Embryonic facial prominence (tissue), 1 donor: ENCODE data around the gene YPEL3.
A peak's percentile ranks its signal among the peaks of the same experiment; 100 is the strongest.
"Not testable (repeated sequence)": the region's sequence is repeated elsewhere in the genome, so short reads cannot be mapped to it uniquely, and the experiment has no call there.

Experiments
- DNase-seq: peaks from one replicate; pipeline ENCODE4 v3.0.0-alpha.2; 2016; ENCODE audit errors: extremely low spot score

The YPEL3 gene, protein sequence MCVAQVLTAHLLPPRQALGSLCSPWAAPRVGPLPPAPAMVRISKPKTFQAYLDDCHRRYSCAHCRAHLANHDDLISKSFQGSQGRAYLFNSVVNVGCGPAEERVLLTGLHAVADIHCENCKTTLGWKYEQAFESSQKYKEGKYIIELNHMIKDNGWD

DNA sequence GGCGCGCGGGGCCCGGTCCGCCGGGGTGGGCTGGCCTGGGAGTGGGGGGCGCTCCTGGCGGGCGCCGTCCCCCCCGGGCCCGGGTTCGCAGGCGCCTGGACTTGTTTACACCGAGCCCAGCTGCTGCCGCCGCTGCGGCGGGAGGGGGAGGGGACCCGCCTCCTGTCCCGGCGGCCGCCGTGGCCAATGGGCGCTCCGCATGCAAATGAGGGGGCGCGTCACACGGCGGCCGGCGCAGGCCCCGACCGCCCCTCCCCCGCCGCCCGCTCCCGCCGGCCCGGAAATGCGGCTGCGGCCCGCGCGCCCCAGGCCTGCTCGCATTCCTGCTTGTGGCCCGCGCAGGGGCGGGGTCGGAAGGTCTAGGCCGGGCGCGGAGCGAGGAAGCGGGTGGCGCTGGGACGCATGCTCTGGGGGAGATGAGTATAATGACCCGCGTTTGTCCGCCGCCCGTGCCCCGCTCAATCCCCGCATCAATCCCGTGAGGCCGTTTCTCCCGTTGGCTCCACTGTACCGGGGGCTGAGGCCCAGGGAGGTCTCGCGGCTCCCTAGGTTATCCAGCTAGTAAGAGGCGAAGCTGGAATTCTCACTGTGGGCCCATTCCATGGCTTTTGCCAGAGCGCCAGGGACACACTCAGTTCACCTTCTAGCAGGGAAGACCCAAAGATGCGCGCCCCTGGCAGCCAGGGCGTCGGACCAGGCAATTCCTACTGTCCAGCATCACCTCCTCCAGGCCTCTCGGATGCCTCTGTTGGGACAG lies at the start of gene YPEL3:
Gene YPEL3 (minus strand): TSS at position 109 of the 757 bp plus-strand sequence. CDS start 731 bp downstream, outside the sequence.
- peak; percentile 81 for DNase-seq

DNA sequence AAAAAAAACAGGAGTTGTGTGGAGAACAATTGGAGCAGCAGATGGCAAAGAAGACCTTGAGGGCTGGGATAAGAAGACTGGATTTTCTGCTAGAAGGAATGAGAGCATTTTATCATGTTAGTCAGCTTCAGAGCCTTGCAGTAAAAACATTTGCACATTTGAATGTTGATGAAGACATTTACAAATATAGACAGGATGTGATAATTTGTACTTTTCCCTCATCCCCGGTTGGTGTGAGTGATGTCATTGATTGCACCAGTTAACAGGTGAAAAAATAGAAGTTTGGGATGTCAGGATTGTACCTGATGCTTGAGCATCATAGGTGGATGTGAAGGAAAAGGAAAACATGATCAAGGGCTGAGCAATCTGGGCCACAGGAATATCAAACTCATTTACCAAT lies 49.6 kb upstream of the YPEL3 start:
- no peak for DNase-seq

DNA sequence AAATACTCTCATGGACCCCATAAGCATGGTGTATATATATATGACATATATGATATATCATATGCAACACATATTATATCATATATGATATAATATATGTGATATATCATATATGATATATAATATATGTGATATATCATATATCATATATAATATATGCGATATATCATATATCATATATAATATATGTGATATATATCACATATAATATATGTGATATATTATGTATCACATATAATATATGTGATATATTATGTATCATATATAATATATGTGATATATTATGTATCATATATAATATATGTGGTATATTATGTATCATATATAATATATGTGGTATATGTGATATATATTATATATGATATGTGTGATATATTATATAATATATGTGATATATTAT lies 48.9 kb upstream of the YPEL3 start:
- DNase-seq: no peak

DNA sequence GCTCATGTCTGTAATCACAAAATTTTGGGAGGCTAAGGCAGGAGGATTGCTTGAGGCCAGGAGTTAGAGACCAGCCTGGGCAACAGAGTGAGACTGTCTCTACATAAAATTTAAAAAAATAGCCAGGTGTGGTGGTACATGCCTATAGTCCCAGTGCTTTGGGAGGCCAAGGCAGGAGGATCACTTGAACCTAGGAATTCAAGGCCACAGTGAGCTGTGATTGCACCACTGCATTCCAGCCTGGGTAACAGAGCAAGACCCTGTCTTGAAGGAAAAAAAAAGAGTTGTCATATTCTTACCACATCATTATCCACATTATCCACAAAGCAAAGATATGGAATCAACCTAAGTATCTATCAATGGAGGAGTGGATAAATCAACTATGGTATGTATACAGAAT lies 48.0 kb upstream of the YPEL3 start:
- no peak for DNase-seq

DNA sequence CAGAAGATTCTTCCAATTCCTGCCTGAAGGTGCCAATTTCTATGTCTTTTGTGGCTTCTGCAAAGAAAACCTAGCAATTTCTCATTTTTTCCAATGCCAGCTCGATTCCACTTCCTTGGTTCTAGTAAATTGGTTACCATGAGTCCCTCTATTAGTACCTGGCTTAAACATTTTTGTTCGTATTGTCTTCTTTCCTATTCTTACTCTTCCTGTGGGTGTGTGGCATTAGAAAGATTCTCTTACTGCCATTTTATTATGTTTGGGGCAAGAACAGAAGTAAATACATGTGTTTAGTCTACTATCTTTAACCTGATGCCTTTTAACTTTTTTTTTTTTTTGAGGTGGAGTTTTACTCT lies 47.3 kb upstream of the YPEL3 start:
- no peak for DNase-seq

DNA sequence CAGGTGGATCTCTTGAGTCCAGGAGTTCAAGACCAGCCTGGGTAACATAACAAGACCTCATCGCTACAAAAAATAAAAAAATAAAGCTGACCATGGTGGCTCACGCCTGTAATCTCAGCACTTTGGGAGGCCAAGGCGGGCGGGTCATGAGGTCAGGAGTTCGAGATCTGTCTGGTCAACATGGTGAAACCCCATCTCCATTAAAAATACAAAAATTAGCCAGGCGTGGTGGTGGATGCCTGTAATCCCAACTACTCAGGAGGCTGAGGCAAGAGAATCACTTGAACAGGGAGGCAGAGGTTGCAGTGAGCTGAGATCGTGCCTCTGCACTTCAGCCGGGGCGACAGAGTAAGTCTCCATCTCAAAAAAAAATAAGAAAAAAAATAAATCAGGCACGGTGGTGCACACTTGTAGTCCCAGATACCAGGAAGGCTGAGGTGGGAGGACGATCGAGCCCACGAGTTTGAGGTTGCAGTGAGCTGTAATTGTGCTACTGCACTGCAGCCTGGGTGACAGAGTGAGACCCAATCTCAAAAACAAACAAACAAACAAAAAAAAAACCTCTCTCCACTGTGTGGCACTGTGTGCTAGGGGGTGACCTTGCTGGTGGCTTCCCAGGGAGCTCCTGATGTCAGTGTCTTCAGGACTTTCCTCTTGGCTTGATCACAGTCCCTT lies 46.8 kb upstream of the YPEL3 start:
- DNase-seq: no peak

DNA sequence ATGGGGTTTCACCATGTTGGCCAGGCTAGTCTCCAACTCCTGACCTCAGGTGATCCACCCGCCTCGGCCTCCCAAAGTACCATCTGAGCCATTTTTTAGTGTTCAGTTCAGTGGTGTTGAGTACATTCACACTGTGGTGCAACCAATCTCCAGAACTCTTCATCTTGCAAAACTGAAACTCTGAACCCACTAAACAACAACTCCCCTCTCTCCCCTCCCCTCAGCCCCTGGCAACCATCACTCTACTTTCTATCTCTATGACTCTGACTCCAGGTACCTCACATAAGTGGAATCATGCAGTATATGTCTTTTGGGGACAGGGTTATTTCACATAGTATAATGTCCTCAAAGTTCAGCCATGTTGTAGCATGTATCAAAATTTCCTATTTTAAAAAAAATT lies 45.7 kb upstream of the YPEL3 start:
- no peak for DNase-seq

DNA sequence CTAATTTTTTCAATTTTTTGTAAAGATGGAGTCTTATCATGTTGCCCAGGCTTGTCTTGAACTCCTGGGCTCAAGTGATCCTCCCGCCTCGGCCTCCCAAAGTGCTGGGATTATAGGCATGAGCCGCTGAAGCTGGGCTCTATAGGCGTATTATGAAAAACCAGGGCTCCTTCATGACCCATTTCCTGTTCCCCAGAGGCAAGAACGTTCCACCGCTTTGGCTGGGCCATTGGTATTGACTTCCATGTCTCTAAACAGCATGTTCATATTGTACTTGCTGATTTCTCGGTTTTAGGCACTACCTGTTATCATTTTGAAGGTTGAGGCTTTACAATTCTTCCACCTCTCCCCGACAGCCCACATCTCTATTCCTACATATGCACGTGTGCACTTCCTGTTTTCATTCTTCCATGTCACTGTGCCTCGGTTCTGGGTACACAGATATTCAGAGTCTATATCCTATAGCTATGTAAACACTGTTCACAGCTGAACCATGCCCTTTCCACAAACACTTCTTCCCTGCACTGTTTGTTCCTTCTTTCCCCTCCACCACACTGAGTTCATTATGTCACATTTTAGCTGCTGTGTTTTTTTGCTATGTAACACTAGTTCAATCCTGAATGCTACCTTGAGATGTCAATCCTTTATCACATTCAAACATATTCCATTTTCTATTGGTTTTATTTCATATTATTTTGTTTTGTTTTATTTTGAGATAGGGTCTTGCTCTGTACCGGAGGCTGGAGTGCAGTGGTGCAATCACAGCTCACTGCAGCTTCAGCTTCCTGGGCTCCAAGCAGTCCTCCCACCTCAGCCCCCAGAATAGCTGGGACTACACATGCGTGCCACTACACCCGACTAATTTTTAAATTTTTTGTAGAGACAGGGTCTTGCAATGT lies 43.8 kb upstream of the YPEL3 start:
- no peak for DNase-seq

DNA sequence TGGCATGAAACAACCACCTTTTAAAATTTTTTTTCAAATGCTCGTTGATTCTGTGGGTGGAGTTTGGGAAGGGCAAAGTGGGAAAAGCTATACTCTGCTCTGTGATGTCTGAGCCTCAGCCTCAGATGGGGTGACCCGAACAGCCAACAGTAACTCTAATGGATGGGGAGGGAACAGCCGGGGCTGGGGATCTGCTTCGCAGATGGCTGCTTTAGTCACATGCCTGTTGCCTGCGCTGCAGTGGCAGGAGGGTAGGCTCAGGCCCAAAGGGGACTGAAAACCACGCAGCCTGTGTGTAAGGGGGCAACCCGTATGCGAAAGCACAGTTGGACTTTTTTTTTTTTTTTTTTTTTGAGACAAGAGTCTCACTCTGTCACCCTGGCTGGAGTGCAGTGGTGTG lies 41.9 kb upstream of the YPEL3 start:
- DNase-seq: no peak

DNA sequence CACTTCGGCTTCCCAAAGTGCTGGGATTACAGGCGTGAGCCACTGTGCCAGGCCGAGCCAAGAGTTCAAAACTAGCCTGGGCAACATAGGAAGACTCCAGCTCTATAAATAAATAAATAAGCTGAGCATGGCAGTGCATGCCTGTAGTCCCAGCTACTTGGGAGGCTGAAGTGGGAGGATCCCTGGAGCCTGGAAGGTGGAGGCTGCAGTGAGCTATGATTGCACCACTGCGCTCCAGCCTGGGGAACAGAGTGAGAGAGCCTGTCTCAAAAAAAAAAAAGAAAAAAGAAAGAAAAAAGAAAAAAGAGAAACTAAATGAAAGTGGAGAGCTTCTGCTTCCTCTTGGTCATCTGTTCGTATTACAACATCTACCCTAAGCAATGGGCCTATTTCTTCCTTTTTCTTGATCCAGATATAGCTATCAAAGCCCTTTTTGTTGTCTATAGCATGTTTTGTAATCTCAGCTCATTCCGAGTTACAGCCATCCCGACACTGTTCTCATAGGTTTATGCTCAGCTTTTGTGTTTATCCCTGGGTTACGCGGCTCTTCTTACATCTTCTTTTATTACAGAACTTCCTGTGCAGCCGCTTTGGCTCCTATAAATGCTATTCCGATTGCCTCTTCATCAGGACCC lies 41.1 kb upstream of the YPEL3 start:
- no peak for DNase-seq

DNA sequence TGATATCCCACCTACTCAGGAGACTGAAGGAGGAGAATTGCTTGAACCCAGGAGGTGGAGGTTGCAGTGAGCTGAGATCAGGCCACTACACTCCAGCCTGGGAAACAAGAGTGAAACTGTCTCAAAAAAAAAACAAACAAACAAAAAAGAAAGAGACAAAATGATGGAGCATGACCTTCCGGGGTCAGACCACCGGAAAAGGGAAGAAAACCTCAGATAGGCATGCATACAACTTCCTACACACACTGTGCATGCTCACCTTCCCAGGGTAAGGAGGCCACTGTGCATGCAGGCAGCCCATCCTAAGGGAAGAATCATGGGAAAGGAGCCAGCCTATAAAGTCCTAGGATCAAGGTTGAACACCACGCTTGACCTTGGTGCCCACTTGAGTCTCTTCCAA lies 36.6 kb upstream of the YPEL3 start:
- DNase-seq: no peak

DNA sequence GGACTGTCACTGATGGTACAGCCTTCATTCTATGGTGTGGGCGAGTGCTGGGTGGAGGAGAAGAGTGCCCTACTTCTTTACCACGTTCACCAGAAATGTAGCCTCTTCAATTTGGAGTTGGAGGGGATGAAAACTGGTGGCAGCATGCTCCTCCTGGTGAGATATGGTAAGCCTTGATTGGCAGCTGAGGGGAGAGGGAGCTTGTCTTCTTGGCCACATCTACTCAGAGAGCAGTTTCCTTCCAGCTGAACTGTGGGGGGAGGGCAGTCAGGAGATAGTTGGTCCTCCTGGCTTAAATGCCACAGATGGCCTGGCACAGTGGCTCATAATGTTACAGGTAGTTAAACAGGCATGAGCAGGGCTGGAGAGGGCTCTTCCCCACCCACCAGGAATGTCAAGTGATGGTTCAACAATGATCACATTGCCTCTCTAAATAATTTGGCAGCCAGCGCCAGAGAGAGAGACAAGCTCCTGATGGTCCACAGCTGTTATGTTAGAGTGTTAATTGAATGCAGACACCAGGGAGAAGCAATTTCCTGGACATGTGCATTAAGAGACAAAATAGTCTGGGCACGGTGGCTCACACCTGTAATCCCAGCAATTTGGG lies 36.0 kb upstream of the YPEL3 start:
- DNase-seq: no peak

DNA sequence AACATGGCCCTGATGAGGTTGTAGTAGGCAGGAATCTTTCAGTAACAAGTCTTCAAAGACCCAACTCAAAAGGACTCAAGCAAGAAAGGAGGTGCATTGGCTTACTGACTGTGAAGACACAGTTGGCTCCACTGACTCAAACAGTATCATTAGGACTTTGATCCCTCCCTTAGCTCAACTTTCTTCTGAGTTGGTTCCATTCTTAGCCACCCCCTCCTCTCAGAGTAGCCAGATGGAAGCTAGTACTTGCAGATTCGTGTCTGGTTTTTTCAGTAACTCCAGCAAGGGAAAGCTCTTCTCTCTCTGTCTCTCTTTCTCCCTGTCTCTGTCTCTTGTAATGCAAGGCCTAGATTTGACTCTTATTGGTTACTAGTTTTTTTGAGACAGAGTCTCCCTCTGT lies 32.0 kb upstream of the YPEL3 start:
- no peak for DNase-seq

DNA sequence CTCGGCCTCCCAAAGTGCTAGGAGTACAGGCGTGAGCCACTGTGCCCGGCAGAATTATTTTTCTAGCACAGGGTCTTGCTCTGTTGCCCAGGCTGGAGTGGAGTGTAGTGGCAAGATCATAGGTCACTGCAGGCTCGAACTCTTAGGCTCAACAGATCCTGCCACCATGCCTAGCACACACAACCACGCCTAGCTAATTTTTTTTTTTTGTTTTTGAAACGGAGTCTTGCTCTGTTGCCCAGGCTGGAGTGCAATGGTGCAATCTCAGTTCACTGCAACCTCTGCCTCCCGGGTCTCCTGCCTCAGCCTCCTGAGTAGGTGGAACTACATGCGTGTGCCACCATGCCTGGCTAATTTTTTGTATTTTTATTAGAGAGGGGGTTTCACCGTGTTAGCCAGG lies 29.7 kb upstream of the YPEL3 start:
- not testable (repeated sequence) for DNase-seq

DNA sequence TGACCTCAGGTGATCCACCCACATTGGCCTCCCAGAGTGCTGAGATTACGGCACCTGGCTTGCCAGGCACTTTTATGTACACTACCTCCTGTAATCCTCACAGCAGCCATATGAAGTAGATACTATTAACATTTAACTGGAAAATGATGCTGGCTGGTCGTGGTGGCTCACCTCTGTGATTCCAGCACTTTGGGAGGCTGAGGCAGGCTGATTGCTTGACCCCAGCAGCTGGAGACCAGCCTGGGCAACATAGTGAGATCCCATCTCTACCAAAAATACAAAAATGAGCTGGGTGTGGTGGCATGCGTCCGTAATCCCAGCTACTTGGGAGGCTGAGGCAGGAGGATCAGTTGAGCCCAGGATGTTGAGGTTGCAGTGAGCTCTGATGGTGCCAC lies 29.0 kb upstream of the YPEL3 start:
- no peak for DNase-seq

DNA sequence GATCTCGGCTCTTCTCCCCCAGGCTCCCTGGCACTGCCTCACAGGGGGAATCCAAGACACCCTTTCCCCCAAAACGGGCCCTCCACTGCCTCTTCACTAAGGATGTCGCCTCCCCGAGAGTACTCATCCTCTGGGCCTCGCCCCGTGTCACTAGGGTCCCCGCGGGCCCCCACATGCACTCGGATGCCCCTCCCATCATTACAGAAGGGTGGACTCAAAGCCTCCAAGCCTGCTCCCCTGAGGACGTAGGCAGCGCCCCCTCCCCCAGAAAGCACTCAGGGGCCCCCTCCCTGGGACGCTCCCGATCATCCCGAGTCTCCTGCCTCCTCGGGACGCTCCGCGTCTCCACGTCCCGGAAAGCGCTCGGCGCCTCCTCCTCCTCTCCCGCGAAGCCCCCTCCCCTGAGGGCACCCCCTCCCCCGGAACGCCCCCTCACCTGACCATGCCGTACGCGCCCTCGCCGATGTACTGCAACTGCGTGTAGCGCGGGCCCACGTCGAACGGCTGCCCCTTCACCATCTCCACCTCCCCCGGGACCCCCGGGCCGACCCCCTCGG lies 26.7 kb upstream of the YPEL3 start:
- DNase-seq: peak; percentile 29

DNA sequence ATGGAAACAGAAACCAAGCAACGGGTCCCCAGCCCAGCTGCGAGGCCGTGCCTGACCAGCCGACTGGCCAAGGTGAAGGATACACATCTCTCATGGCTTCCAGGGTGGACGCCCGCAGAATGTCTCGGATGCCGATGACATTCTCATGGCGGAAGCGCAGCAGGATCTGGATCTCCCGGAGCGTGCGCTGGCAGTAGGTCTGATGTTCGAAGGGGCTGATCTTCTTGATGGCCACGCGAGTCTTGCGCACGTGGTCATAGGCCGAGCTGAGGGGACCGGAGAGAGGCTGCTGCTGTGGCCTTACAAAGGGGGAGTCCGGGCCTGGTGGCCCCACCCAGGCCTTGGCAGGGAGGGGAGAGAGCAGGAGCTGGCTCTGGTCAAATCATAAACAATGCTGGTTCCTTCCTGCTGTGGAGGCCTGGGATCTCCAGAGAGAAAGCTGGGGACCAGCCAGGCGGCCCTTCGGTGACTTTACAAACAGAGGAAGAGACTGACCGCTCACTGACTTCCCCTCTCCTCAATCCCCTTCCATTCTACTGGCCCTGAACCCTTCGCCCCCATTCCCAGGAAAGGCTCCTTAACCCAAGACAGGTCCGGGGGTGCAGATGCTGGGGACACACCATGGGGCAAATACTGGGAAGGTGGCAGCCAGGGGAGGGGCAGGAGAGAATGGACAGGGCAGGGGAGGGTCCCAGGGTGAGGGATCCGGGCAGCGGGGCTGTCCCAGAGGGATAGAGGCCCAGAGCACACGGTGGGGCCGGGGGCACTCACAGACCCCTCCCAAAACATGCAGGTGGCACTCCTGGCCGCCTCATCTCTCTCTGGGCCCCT lies 25.9 kb upstream of the YPEL3 start:
- no peak for DNase-seq

DNA sequence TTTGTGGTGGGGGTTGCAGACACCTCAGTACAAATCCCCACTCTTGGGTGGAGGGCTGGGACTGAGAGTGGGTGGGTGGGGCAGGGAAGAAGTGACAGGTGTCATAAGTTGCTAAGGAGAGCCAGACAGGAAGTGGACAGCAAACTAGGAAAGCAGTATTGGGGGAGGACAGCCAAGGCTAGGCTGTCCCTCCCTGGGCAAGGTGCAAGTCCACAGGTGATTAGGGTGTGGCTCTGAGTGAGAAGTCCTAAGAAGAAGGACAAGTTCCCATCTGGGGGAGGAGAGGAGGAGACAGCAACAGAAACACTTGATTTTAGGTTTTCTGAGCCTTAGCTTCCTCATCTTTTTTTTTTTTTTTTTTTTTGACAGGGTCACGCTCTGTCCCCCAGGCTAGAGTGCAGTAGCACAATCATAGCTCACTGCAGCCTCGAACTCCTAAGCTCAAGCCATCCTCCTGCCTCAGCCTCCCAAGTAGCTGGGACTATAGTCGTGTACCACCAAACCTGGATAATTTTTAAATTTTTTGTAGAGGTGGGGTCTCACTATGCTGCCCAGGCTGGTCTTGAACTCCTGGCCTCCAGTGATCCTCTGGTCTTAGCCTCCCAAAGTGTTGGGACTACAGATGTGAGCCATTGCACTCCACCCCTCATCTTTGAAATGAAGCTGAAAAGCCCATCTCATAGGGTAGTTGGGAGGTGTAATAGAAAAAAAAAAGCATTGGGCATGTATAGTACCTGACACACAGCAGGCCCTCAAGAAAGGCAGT lies 24.5 kb upstream of the YPEL3 start:
- DNase-seq: no peak

DNA sequence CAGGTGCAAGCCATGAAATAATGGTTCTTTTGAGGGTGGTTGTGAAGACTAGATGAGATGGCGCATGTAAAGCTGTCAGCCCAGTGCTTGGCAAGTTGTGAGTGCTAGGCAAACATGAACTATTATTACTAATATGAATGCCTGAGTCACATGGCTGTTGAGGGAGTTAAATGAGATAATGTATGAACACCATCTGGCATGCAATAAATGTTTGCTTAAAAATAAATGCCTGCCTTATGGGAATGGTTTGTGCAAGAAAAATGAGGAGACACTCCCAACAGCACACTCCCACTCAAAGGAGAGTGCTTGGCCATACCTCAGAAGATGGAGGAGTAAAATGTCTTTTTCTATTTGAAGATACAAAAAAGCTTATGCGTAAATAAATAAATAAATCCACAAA lies 23.4 kb upstream of the YPEL3 start:
- no peak for DNase-seq
